ENCODE measurements around the gene ACIN1.
A peak's percentile ranks its signal among the peaks of the same experiment; 100 is the strongest.

ACIN1 gene, protein sequence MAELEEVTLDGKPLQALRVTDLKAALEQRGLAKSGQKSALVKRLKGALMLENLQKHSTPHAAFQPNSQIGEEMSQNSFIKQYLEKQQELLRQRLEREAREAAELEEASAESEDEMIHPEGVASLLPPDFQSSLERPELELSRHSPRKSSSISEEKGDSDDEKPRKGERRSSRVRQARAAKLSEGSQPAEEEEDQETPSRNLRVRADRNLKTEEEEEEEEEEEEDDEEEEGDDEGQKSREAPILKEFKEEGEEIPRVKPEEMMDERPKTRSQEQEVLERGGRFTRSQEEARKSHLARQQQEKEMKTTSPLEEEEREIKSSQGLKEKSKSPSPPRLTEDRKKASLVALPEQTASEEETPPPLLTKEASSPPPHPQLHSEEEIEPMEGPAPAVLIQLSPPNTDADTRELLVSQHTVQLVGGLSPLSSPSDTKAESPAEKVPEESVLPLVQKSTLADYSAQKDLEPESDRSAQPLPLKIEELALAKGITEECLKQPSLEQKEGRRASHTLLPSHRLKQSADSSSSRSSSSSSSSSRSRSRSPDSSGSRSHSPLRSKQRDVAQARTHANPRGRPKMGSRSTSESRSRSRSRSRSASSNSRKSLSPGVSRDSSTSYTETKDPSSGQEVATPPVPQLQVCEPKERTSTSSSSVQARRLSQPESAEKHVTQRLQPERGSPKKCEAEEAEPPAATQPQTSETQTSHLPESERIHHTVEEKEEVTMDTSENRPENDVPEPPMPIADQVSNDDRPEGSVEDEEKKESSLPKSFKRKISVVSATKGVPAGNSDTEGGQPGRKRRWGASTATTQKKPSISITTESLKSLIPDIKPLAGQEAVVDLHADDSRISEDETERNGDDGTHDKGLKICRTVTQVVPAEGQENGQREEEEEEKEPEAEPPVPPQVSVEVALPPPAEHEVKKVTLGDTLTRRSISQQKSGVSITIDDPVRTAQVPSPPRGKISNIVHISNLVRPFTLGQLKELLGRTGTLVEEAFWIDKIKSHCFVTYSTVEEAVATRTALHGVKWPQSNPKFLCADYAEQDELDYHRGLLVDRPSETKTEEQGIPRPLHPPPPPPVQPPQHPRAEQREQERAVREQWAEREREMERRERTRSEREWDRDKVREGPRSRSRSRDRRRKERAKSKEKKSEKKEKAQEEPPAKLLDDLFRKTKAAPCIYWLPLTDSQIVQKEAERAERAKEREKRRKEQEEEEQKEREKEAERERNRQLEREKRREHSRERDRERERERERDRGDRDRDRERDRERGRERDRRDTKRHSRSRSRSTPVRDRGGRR

GRCh38 chr14:23094666-23095195 is at the start of gene ACIN1:
ACIN1 (minus strand) TSS chr14:23095136; CDS start chr14:23095112, 24 bp downstream.
- Histone ChIP-seq H3K4me1 (ENCODE audit: control insufficient read depth in 2 of 2, insufficient read depth in 2 of 2, low read length in 2 of 2) (peaks cover 19 to 20% of the 10 kb centered on the region in 2 donors), H3K27me3 (ENCODE audit: control insufficient read depth in 2 of 2, insufficient read depth in 2 of 2, low read length in 2 of 2) (no peaks in the 10 kb centered on the region), H3K36me3 (ENCODE audit: control insufficient read depth in 2 of 2, insufficient read depth in 2 of 2, low read length in 2 of 2) (peaks cover 35 to 47% of the 10 kb centered on the region in 2 donors)

GRCh38 chr14:23143911-23144310 is 49.0 kb upstream of the ACIN1 start:
- Histone ChIP-seq H3K9me3 (ENCODE audit: control insufficient read depth in 2 of 2, low read length in 2 of 2) (no peaks in the 10 kb centered on the region), H3K36me3 (ENCODE audit: control insufficient read depth in 2 of 2, insufficient read depth in 2 of 2, low read length in 2 of 2) (peaks cover 0 to 4% of the 10 kb centered on the region in 2 donors), H3K27ac (ENCODE audit: low read depth in 2 of 2, low read length in 2 of 2) (no peak overlapping the region), H3K27me3 (ENCODE audit: control insufficient read depth in 2 of 2, insufficient read depth in 2 of 2, low read length in 2 of 2) (peaks cover 0 to 4% of the 10 kb centered on the region in 2 donors), H3K4me3 (ENCODE audit: low read length in 2 of 2) (no peak overlapping the region), H3K9ac (ENCODE audit: low read depth in 1 of 2, low read length in 2 of 2) (no peak overlapping the region), H3K4me1 (ENCODE audit: control insufficient read depth in 2 of 2, insufficient read depth in 2 of 2, low read length in 2 of 2) (no peaks in the 10 kb centered on the region)

More at GRCh38 chr14:23094666-23095195, at the start of gene ACIN1:
- Histone ChIP-seq H3K9ac (ENCODE audit: low read depth in 1 of 2, low read length in 2 of 2) (peak within 1 kb of the TSS; percentile 99), H3K9me3 (ENCODE audit: control insufficient read depth in 2 of 2, low read length in 2 of 2) (no peaks in the 10 kb centered on the region), H3K27ac (ENCODE audit: low read depth in 2 of 2, low read length in 2 of 2) (peak within 1 kb of the TSS; percentile 99), H3K4me3 (ENCODE audit: low read length in 2 of 2) (peak within 1 kb of the TSS; percentile 97 to 99)

- Histone ChIP-seq H3K4me3 (ENCODE audit: low read length in 2 of 2) (no peak overlapping the region), H3K9me3 (ENCODE audit: control insufficient read depth in 2 of 2, low read length in 2 of 2) (no peaks in the 10 kb centered on the region), H3K27ac (ENCODE audit: low read depth in 2 of 2, low read length in 2 of 2) (no peak overlapping the region), H3K36me3 (ENCODE audit: control insufficient read depth in 2 of 2, insufficient read depth in 2 of 2, low read length in 2 of 2) (peaks cover 0 to 4% of the 10 kb centered on the region in 2 donors), H3K27me3 (ENCODE audit: control insufficient read depth in 2 of 2, insufficient read depth in 2 of 2, low read length in 2 of 2) (peaks cover 0 to 4% of the 10 kb centered on the region in 2 donors), H3K4me1 (ENCODE audit: control insufficient read depth in 2 of 2, insufficient read depth in 2 of 2, low read length in 2 of 2) (no peaks in the 10 kb centered on the region), H3K9ac (ENCODE audit: low read depth in 1 of 2, low read length in 2 of 2) (no peak overlapping the region)
These were observed 47.9 kb upstream of the ACIN1 start for GRCh38 chr14:23142826-23143225.

DNA sequence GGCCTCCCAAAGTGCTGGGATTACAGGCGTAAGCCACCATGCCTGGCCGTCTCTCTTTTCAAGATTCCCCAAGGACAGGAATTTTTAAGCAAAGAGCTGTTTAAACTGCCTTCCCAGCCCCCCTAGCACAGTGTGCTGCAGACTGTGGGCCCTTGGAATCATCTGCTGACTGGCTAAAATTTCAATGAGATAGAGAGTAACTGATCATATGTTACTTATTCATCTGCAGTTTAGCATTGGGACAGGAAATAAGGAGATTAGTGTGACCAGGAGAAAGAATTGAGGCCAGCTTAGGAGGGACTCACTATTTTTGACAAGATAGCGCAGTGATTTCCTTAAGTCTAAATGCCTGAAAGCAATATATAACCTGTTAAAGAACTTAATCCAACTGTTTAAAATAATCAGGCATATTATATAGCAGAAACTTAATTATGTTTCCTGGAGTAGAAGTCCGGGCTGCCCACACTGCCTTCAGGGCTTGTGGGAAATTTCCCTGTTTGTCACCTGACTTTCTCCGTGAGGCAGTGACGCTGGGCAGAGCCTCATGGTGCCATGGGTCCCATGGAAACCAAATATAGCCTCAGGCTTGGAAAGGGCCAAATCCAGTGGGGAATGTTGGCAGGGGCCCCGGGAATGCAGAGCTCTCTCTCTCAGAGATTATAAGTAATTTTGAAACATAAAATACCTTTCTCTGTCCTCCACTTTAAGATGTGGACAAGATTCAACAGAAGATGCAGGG is 46.9 kb upstream of the ACIN1 start:
- Histone ChIP-seq H3K4me1 (ENCODE audit: control insufficient read depth in 2 of 2, insufficient read depth in 2 of 2, low read length in 2 of 2) (no peaks in the 10 kb centered on the region), H3K36me3 (ENCODE audit: control insufficient read depth in 2 of 2, insufficient read depth in 2 of 2, low read length in 2 of 2) (peaks cover 0 to 4% of the 10 kb centered on the region in 2 donors)

DNA sequence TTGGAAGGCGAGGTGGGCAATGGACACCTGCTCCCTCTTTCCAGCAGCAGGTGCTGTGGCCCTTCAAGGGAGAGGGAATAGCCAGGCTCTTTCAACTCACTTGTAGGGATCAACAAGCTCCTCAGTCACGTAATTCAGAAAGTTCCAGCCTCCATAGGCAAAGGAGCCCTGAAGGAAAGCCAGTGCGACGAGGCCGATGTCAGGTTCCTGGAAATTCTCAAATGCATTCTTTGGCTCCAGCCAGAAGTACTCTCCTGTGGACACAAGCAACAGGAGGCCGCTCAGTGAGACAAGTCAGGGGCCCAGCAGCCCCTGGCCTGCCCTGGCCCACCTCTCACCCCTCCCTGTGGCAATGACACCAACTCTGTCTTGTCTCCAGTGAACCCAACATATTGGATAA is 45.4 kb upstream of the ACIN1 start:
- no peaks in the 10 kb centered on the region for H3K9me3 ChIP-seq (ENCODE audit: control insufficient read depth in 2 of 2, low read length in 2 of 2)
- H3K27me3 ChIP-seq (ENCODE audit: control insufficient read depth in 2 of 2, insufficient read depth in 2 of 2, low read length in 2 of 2) = peaks cover 0 to 4% of the 10 kb centered on the region in 2 donors
- no peak overlapping the region for H3K9ac ChIP-seq (ENCODE audit: low read depth in 1 of 2, low read length in 2 of 2)
- H3K4me3 ChIP-seq (ENCODE audit: low read length in 2 of 2) = no peak overlapping the region
- H3K36me3 ChIP-seq (ENCODE audit: control insufficient read depth in 2 of 2, insufficient read depth in 2 of 2, low read length in 2 of 2) = peaks cover 0 to 14% of the 10 kb centered on the region in 2 donors
- H3K4me1 ChIP-seq (ENCODE audit: control insufficient read depth in 2 of 2, insufficient read depth in 2 of 2, low read length in 2 of 2) = no peaks in the 10 kb centered on the region
- no peak overlapping the region for H3K27ac ChIP-seq (ENCODE audit: low read depth in 2 of 2, low read length in 2 of 2)

More for the DNA sequence above, 46.9 kb upstream of the ACIN1 start:
- no peaks in the 10 kb centered on the region for H3K9me3 ChIP-seq (ENCODE audit: control insufficient read depth in 2 of 2, low read length in 2 of 2)
- H3K9ac ChIP-seq (ENCODE audit: low read depth in 1 of 2, low read length in 2 of 2) = no peak overlapping the region
- H3K27ac ChIP-seq (ENCODE audit: low read depth in 2 of 2, low read length in 2 of 2) = no peak overlapping the region
- H3K4me3 ChIP-seq (ENCODE audit: low read length in 2 of 2) = no peak overlapping the region
- H3K27me3 ChIP-seq (ENCODE audit: control insufficient read depth in 2 of 2, insufficient read depth in 2 of 2, low read length in 2 of 2) = peaks cover 0 to 4% of the 10 kb centered on the region in 2 donors

- peaks cover 0 to 4% of the 10 kb centered on the region in 2 donors for H3K27me3 ChIP-seq (ENCODE audit: control insufficient read depth in 2 of 2, insufficient read depth in 2 of 2, low read length in 2 of 2)
- peaks cover 0 to 14% of the 10 kb centered on the region in 2 donors for H3K36me3 ChIP-seq (ENCODE audit: control insufficient read depth in 2 of 2, insufficient read depth in 2 of 2, low read length in 2 of 2)
- H3K27ac ChIP-seq (ENCODE audit: low read depth in 2 of 2, low read length in 2 of 2) = no peak overlapping the region
- H3K4me1 ChIP-seq (ENCODE audit: control insufficient read depth in 2 of 2, insufficient read depth in 2 of 2, low read length in 2 of 2) = no peaks in the 10 kb centered on the region
- H3K9ac ChIP-seq (ENCODE audit: low read depth in 1 of 2, low read length in 2 of 2) = no peak overlapping the region
- H3K9me3 ChIP-seq (ENCODE audit: control insufficient read depth in 2 of 2, low read length in 2 of 2) = no peaks in the 10 kb centered on the region
- H3K4me3 ChIP-seq (ENCODE audit: low read length in 2 of 2) = no peak overlapping the region
These were observed 44.9 kb upstream of the ACIN1 start for GRCh38 chr14:23139874-23140273.

GRCh38 chr14:23137813-23138535 is 43.0 kb upstream of the ACIN1 start:
- Histone ChIP-seq H3K27ac (ENCODE audit: low read depth in 2 of 2, low read length in 2 of 2) (no peak overlapping the region), H3K4me3 (ENCODE audit: low read length in 2 of 2) (no peak overlapping the region), H3K9me3 (ENCODE audit: control insufficient read depth in 2 of 2, low read length in 2 of 2) (no peaks in the 10 kb centered on the region), H3K27me3 (ENCODE audit: control insufficient read depth in 2 of 2, insufficient read depth in 2 of 2, low read length in 2 of 2) (peaks cover 0 to under 1% of the 10 kb centered on the region in 2 donors), H3K36me3 (ENCODE audit: control insufficient read depth in 2 of 2, insufficient read depth in 2 of 2, low read length in 2 of 2) (peaks cover 0 to 14% of the 10 kb centered on the region in 2 donors), H3K9ac (ENCODE audit: low read depth in 1 of 2, low read length in 2 of 2) (no peak overlapping the region), H3K4me1 (ENCODE audit: control insufficient read depth in 2 of 2, insufficient read depth in 2 of 2, low read length in 2 of 2) (no peaks in the 10 kb centered on the region)

GRCh38 chr14:23137192-23137812 is 42.4 kb upstream of the ACIN1 start:
- no peak overlapping the region for H3K9ac ChIP-seq (ENCODE audit: low read depth in 1 of 2, low read length in 2 of 2)

More at GRCh38 chr14:23137192-23137812, 42.4 kb upstream of the ACIN1 start:
- Histone ChIP-seq H3K27ac (ENCODE audit: low read depth in 2 of 2, low read length in 2 of 2) (no peak overlapping the region), H3K4me3 (ENCODE audit: low read length in 2 of 2) (no peak overlapping the region), H3K27me3 (ENCODE audit: control insufficient read depth in 2 of 2, insufficient read depth in 2 of 2, low read length in 2 of 2) (no peaks in the 10 kb centered on the region), H3K4me1 (ENCODE audit: control insufficient read depth in 2 of 2, insufficient read depth in 2 of 2, low read length in 2 of 2) (no peaks in the 10 kb centered on the region), H3K36me3 (ENCODE audit: control insufficient read depth in 2 of 2, insufficient read depth in 2 of 2, low read length in 2 of 2) (peaks cover 0 to 14% of the 10 kb centered on the region in 2 donors), H3K9me3 (ENCODE audit: control insufficient read depth in 2 of 2, low read length in 2 of 2) (no peaks in the 10 kb centered on the region)

Data from mucosa of rectum (tissue), 2 donors.